Neural crest cell (in vitro differentiated cells): Measurements from ENCODE around the gene AGTPBP1. TPM values are rescaled to one million over a fixed set of nuclear protein-coding genes. Genes with fewer than 3 reads are reported as not detected.

ENCODE experiments used
- DNase-seq: peaks from one replicate; pipeline ENCODE4 v3.0.0; 2021; ENCODE audit warnings: low read depth, mixed read lengths, low spot score
- H3K27ac Mint-ChIP-seq: one replicate; pipeline ENCODE4 v1.8.0; 2021; ENCODE audit warnings: mild to moderate bottlenecking, mixed read lengths; ENCODE audit not compliant: unreplicated experiment
- H3K27me3 Mint-ChIP-seq: 2 replicates; pipeline ENCODE4 v1.8.0; 2021; ENCODE audit warnings: low read depth, mild to moderate bottlenecking, mixed read lengths
- H3K36me3 Mint-ChIP-seq: 2 replicates; pipeline ENCODE4 v1.8.0; 2021; ENCODE audit warnings: low read depth, mild to moderate bottlenecking, mixed read lengths
- H3K4me1 Mint-ChIP-seq: 2 replicates; pipeline ENCODE4 v1.8.0; 2021; ENCODE audit warnings: mixed read lengths
- H3K4me3 Mint-ChIP-seq: one replicate; pipeline ENCODE4 v1.8.0; 2021; ENCODE audit warnings: mild to moderate bottlenecking, mixed read lengths
- H3K9me3 Mint-ChIP-seq: 2 replicates; pipeline ENCODE4 v1.8.0; 2021; ENCODE audit warnings: mixed read lengths
- CTCF ChIP-seq: fragments of 200-600 bp; sonication (generic); conservative IDR thresholded peaks from 2 replicates; pipeline ENCODE4 v1.5.0; 2021; ENCODE audit warnings: antibody characterized with exemption, mild to moderate bottlenecking
- total RNA-seq: library from RNA; stranded (reverse); gene quantifications from 2 replicates; pipeline ENCODE4 v1.2.1, GENCODE V29; 2021

The AGTPBP1 gene
- total RNA-seq, 1 donor from 2014 or later, result 43.0 TPM

- Mint-ChIP-seq H3K9me3 (no peaks in the 10 kb centered on the region), H3K4me1 (peaks cover 4% of the 10 kb centered on the region), H3K4me3 (no peak overlapping the region), H3K36me3 (peaks cover 3% of the 10 kb centered on the region), H3K27ac (no peak overlapping the region), H3K27me3 (no peaks in the 10 kb centered on the region)
- DNase-seq, result no peak
- no peak for TF ChIP-seq CTCF
Measured at GRCh38 chr9:85559526-85559925, 182.2 kb downstream of the AGTPBP1 start.

GRCh38 chr9:85554349-85554748, 187.4 kb downstream of the AGTPBP1 start:
- TF ChIP-seq CTCF, result no peak
- no peaks in the 10 kb centered on the region for H3K27me3 Mint-ChIP-seq
- peaks cover 8% of the 10 kb centered on the region for H3K4me1 Mint-ChIP-seq
- H3K4me3 Mint-ChIP-seq, result no peak overlapping the region
- H3K36me3 Mint-ChIP-seq, result no peaks in the 10 kb centered on the region
- no peak overlapping the region for H3K27ac Mint-ChIP-seq
- no peaks in the 10 kb centered on the region for H3K9me3 Mint-ChIP-seq
- DNase-seq, result no peak

GRCh38 chr9:85553475-85553874, 188.3 kb downstream of the AGTPBP1 start:
- Mint-ChIP-seq H3K36me3 (no peaks in the 10 kb centered on the region), H3K27me3 (no peaks in the 10 kb centered on the region)
- TF ChIP-seq CTCF, result no peak

GRCh38 chr9:85547599-85547998, 194.2 kb downstream of the AGTPBP1 start:
- Mint-ChIP-seq H3K4me3 (no peak overlapping the region), H3K36me3 (peaks cover 6% of the 10 kb centered on the region), H3K4me1 (no peaks in the 10 kb centered on the region), H3K9me3 (no peaks in the 10 kb centered on the region), H3K27me3 (no peaks in the 10 kb centered on the region), H3K27ac (no peak overlapping the region)
- DNase-seq, result no peak
- TF ChIP-seq CTCF, result no peak

More at GRCh38 chr9:85553475-85553874, 188.3 kb downstream of the AGTPBP1 start:
- Mint-ChIP-seq H3K9me3 (no peaks in the 10 kb centered on the region), H3K4me1 (peaks cover 8% of the 10 kb centered on the region), H3K27ac (no peak overlapping the region), H3K4me3 (no peak overlapping the region)
- no peak for DNase-seq

- H3K27me3 Mint-ChIP-seq, result no peaks in the 10 kb centered on the region
- H3K9me3 Mint-ChIP-seq, result no peaks in the 10 kb centered on the region
- no peaks in the 10 kb centered on the region for H3K4me1 Mint-ChIP-seq
- no peak for TF ChIP-seq CTCF
- no peak overlapping the region for H3K27ac Mint-ChIP-seq
- no peak for DNase-seq
- no peak overlapping the region for H3K4me3 Mint-ChIP-seq
- peaks cover 6% of the 10 kb centered on the region for H3K36me3 Mint-ChIP-seq
Measured at GRCh38 chr9:85543196-85543595, 198.6 kb downstream of the AGTPBP1 start.

- Mint-ChIP-seq H3K4me1 (no peaks in the 10 kb centered on the region), H3K27me3 (no peaks in the 10 kb centered on the region), H3K36me3 (peaks cover 6% of the 10 kb centered on the region), H3K4me3 (no peak overlapping the region), H3K27ac (no peak overlapping the region), H3K9me3 (no peaks in the 10 kb centered on the region)
- no peak for TF ChIP-seq CTCF
- DNase-seq, result no peak
Measured at GRCh38 chr9:85541876-85542275, 199.9 kb downstream of the AGTPBP1 start.
